Kidney glomerular epithelial cell (primary cell): ENCODE data around the gene TTC28.
"Not testable (repeated sequence)": the region's sequence is repeated elsewhere in the genome, so short reads cannot be mapped to it uniquely, and the experiment has no call there.

Experiments
- DNase-seq: peaks from one replicate; lab custom pipeline; 2025; lab: John Stamatoyannopoulos, UW

TTC28 gene

GRCh38 chr22:28406246-28406645 is 273.4 kb downstream of the TTC28 start:
- no peak for DNase-seq

- no peak for DNase-seq
Measured at GRCh38 chr22:28405588-28405987, 274.1 kb downstream of the TTC28 start.

GRCh38 chr22:28402539-28402938 is 277.1 kb downstream of the TTC28 start:
- DNase-seq = no peak

DNA sequence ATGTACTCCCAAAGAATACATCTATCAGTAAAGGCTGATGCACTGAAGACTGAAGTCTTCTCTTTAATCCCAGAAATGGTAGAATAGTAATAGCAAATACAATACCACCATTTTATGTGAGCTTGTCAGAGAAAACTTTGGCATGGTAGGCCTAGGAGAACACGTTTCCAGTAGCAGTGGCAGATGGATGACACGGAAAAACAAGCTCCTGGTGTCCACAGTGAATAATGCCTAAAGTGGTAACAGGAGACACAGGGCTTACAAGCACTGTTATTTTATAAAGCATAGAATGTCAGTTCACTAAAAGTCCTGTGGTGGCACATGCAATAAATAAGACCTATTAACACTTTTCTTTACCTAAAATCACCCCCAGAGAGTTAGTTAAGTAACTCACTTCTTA is 277.6 kb downstream of the TTC28 start:
- DNase-seq = no peak

DNA sequence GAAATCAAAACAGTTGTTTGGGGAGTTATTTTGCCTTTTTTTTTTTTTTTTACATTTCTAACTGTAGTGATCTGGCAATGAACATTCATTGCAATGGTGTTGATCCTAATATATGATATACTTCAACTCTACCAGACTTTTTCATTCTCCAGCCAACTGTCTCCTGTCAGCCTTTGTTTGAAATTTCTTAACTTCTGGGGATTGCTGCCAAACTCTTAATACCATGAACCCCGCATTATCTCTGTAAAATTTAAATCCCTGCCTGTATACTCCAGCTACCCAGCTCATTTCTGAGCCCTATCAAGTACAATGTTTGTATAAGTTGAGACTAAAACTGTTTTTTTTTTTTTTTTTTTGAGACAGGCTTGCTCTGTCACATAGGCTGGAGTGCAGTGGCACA is 280.7 kb downstream of the TTC28 start:
- DNase-seq = no peak

DNA sequence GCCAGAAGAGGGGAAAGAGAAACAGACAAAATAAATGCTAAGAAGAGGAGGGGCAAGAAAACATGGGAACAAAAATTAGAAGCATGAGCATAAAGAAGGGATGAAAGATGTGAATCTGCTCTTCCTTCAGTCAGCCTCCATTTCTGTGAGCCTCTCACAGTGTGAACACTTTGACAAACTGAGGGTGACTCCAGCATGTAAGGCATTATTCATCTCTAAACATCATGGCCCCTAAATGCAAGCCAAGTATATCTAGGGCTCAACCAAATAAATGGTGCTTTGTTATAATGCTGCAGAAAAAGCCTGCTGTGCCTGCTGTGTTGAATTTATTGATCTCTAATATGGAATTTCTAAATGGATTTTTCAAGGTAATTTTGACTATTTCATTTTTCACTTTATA is 281.3 kb downstream of the TTC28 start:
- no peak for DNase-seq

DNA sequence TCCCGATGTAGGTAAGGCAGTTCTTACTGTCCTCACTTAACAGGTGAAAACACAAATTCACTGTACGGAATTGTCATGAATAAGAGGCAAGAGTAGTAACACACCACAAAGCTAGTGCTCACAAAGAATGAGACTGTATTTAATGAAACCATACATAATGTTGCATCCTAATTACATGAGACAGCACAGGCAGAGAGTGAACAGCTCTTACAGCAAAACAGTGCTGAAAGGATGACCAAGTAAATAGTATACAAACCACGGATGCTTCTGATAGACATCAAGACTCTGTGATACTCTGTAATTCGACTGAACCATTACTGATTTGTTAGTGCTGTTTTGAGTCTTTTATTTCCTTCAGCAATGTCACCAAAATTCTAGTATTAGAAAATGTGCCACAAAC is 282.3 kb downstream of the TTC28 start:
- DNase-seq = no peak

GRCh38 chr22:28395920-28396753 is 283.5 kb downstream of the TTC28 start:
- peak; percentile 7 for DNase-seq

DNA sequence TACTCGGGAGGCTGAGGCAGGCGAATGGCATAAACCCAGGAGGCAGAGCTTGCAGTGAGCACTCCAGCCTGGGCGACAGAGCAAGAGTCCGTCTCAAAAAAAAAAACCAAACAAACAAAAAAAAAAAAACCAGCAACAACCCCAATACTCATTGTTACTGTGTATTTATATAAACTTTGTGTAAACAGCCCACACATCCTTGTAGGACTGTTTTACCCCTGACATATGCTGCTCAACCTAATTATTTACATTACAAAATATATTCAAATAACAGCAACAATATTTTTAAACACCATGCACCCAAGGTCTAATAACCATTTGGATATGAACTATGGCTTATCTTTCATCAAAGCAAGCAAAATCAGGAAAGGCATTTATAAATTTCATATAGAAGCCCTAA is 284.1 kb downstream of the TTC28 start:
- DNase-seq = no peak

- DNase-seq = no peak
Measured at GRCh38 chr22:28394513-28395110, 285.0 kb downstream of the TTC28 start.

DNA sequence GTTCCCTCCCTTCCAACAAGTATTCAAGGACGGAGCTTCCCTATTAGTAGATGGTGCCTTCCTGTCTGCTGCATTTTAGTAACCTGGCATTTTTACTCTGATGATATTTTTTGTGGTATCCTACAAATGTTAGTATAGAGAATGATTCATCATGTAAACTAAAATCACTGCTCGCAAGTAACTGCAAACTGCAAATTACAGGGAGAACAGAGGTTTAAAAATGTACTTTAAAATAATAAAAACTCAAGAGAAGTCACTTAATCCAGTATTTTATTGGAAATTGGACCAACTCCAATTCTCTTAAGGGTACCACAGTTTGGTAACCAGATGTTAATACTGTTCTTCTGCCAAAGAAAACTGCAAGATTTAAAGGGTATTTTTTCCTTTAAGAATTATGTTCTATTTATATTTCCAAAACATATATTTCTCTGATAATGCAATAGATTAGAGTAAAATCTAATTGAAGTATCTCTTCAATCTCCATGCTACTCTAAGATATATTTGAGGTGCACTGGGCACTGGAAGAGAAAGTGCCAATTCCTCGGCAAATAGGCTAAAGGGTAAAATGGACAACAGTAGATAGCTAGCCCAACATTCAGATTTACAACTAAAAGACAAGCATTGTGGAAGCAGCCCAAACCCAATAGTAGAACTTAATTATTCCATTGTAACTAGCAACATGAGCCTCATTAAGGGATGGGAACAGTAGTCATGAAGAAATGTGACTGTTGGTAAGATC is 298.0 kb downstream of the TTC28 start:
- no peak for DNase-seq

DNA sequence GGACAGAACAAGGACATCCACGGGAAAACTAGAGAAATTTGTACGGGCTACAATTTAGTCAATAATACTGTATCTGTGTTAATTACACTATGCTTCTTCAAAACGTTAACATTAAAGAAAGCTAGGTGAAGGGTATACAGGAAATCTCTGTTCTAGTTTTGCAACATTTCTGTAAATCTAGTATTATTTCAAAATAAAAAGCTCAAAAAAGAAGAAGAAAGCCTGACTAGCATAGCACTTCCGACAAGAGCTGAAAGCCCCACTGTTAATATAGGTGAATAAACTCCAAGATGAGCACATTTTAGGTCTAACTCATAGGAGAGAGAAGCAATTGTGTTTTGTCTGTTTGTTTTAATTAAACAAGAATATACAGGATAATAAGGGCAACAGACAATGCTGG is 299.7 kb downstream of the TTC28 start:
- DNase-seq = no peak

DNA sequence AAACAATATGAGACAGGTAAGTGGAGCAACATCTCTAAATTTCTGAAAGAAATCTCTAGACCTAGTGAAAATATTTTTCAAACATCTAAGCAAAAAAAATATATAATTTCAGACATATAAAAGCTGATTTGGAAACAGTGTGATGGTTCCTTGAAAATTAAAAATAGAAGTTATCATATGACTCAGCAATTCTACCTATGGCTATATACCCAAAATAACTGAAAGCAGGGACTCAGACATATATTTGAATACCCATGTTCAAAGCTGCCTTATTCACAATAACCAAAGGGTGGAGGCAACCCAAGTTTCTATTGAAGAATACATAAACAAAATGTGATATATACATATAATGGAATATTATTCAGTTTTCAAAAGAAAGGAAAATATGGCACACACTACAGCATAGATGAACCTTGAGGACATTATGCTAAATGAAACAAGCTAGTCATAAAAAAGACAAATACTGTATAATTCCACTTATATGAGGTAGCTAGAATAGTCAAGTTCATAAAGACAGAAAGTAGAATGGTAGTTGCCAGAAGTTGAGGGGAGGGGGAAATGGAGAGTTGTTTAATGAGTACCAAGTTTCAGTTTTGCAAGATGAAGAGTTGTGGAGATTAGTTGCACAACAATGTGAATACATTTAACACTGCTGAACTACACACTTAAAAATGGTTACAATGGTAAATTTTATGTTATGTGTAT is 300.4 kb downstream of the TTC28 start:
- DNase-seq = no peak

GRCh38 chr22:28375761-28376534 is 303.7 kb downstream of the TTC28 start:
- DNase-seq = no peak

DNA sequence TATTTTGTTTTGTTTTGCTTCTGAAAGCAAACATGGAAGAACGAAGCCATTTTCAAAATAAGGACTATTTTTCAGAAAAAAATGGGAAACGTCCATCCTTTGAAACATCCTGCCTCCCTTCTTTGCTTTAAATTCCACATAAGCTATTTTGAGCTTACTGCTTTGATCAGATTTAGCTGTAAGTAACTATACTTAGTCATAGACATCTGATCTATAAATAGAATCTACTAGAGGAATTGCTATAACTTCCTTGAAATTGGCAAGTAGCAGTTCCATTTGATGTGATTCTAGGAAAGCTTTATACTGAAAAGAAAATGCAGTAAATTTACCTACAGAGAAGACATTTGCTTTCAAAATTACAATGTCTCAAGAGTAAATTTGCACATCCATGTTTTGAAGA is 305.8 kb downstream of the TTC28 start:
- DNase-seq = no peak

GRCh38 chr22:28369854-28370253 is 309.8 kb downstream of the TTC28 start:
- DNase-seq = no peak

- no peak for DNase-seq
Measured at GRCh38 chr22:28366856-28367255, 312.8 kb downstream of the TTC28 start.

DNA sequence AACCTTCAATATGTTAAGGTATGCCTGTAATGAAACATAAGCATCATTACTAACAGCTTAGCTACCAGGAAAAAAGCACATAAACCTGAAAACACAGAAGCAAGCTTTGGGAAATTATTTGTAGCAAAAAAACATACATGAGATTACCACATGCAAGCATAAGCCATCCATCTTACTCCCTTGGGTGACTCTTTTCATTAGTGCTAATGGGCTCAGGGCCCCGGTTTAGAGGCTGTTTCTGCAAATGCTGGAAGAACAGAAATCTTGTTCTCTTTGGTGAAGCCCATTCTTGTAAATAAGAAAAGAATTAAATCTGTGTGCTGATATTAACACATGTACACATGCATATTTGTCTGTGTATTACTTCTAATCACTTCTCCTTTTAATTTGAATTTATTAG is 314.3 kb downstream of the TTC28 start:
- no peak for DNase-seq

- not testable (repeated sequence) for DNase-seq
Measured at GRCh38 chr22:28364105-28364504, 315.5 kb downstream of the TTC28 start.

GRCh38 chr22:28360939-28361338 is 318.7 kb downstream of the TTC28 start:
- DNase-seq = no peak

- DNase-seq = no peak
Measured at GRCh38 chr22:28358312-28358711, 321.3 kb downstream of the TTC28 start.

DNA sequence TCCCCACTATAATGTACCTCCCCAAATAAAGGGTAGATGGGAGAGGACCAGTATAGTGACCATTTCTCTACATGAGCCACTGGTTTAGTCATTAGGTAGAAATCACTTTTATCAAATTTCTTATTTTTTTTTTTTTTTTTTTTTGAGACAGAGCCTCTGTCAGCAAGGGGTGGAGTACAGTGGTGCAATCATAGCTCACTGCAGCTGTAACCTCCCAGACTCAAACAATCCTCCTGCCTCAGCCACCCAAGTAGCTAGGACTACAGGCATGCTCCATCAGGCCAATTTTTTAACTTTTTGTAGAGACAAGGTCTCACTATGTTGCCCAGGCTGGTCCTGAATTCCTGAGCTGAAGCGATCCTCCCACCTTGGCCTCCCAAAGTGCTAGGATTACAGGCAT is 322.4 kb downstream of the TTC28 start:
- no peak for DNase-seq
